CD1c-positive myeloid dendritic cell (primary cell): ENCODE results near the gene ME3.

ENCODE experiments used
- DNase-seq: peaks from one replicate; pipeline ENCODE4 v3.0.0-alpha.2; 2016; ENCODE audit errors: extremely low spot score

Gene ME3

GRCh38 chr11:86463120-86463519, 209.3 kb downstream of the ME3 start:
- DNase-seq: no peak

GRCh38 chr11:86461892-86462291, 210.5 kb downstream of the ME3 start:
- no peak for DNase-seq

GRCh38 chr11:86460461-86461385, 211.7 kb downstream of the ME3 start:
- DNase-seq: peak; percentile 17

- DNase-seq: no peak
Observed at GRCh38 chr11:86459682-86460460, 212.5 kb downstream of the ME3 start.

GRCh38 chr11:86459002-86459385, 213.4 kb downstream of the ME3 start:
- DNase-seq: no peak

GRCh38 chr11:86458294-86459001, 214.0 kb downstream of the ME3 start:
- no peak for DNase-seq

GRCh38 chr11:86456075-86456939, 216.1 kb downstream of the ME3 start:
- peak; percentile 81 for DNase-seq

GRCh38 chr11:86453290-86454030, 219.0 kb downstream of the ME3 start:
- DNase-seq: no peak

GRCh38 chr11:86449993-86450629, 222.3 kb downstream of the ME3 start:
- no peak for DNase-seq

GRCh38 chr11:86447763-86448480, 224.5 kb downstream of the ME3 start:
- no peak for DNase-seq

- no peak for DNase-seq
Observed at GRCh38 chr11:86446924-86447285, 225.5 kb downstream of the ME3 start.

GRCh38 chr11:86446163-86446923, 226.1 kb downstream of the ME3 start:
- DNase-seq: no peak

GRCh38 chr11:86444981-86445380, 227.4 kb downstream of the ME3 start:
- no peak for DNase-seq

- DNase-seq: no peak
Observed at GRCh38 chr11:86443415-86443814, 229.0 kb downstream of the ME3 start.

- no peak for DNase-seq
Observed at GRCh38 chr11:86442827-86443226, 229.6 kb downstream of the ME3 start.

- DNase-seq: no peak
Observed at GRCh38 chr11:86442420-86442819, 230.0 kb downstream of the ME3 start.

- no peak for DNase-seq
Observed at GRCh38 chr11:86440843-86441242, 231.6 kb downstream of the ME3 start.

GRCh38 chr11:86440305-86440716, 232.1 kb downstream of the ME3 start:
- DNase-seq: no peak

- DNase-seq: no peak
Observed at GRCh38 chr11:86438685-86439084, 233.7 kb downstream of the ME3 start.
